CD4-positive, alpha-beta memory T cell (primary cell): ENCODE results near the gene IRAK1. TPM values are rescaled to one million over a fixed set of nuclear protein-coding genes. Genes with fewer than 3 reads are reported as not detected.
"Not testable (repeated sequence)": the region's sequence is repeated elsewhere in the genome, so short reads cannot be mapped to it uniquely, and the experiment has no call there.

Source experiments
- CTCF ChIA-PET: fragments of 350-600 bp; sonication (Branson Sonifier 250); formaldehyde crosslinking; loops from one replicate; lab custom pipeline; 2021; ENCODE audit warnings: inconsistent platforms; ENCODE audit not compliant: partially characterized antibody; lab: Charles Lee
- POLR2A ChIA-PET: fragments of 350-600 bp; sonication (Branson Sonifier 250); formaldehyde crosslinking; loops from one replicate; lab custom pipeline; 2021; ENCODE audit not compliant: partially characterized antibody; lab: Charles Lee
- DNase-seq, 5 donors: peaks; one replicate each; pipeline versions ENCODE4 v3.0.0 to v3.0.0-alpha.2; 2020 to 2022; ENCODE audit warnings: mixed read lengths in 1 of 5
- H3K27ac ChIP-seq: one replicate; pipeline ENCODE4 v1.7.0; 2013; ENCODE audit warnings: low read depth, low read length
- H3K27me3 ChIP-seq: 2 replicates; pipeline ENCODE4 v1.7.0; 2013; ENCODE audit warnings: mild to moderate bottlenecking, low read length, moderate library complexity; ENCODE audit not compliant: insufficient read depth
- H3K36me3 ChIP-seq: 2 replicates; pipeline ENCODE4 v1.7.0; 2013; ENCODE audit warnings: mild to moderate bottlenecking, low read length, moderate library complexity; ENCODE audit not compliant: insufficient read depth
- H3K4me1 ChIP-seq: 2 replicates; pipeline ENCODE4 v1.7.0; 2013; ENCODE audit warnings: mild to moderate bottlenecking, low read length, moderate library complexity; ENCODE audit not compliant: insufficient read depth
- H3K4me3 ChIP-seq, 2 donors: one replicate each; pipeline ENCODE4 v1.7.0; 2013; ENCODE audit warnings: low read length in 2 of 2, mild to moderate bottlenecking in 1 of 2
- H3K9me3 ChIP-seq, 2 donors: one replicate each; pipeline ENCODE4 v1.7.0; 2013; ENCODE audit warnings: low read length in 2 of 2, control low read depth in 1 of 2; ENCODE audit not compliant: control insufficient read depth in 1 of 2
- H3K27ac Mint-ChIP-seq, 7 donors: one replicate each; pipeline ENCODE4 v1.8.0; 2020 to 2021; ENCODE audit warnings: mixed read lengths in 7 of 7, mild to moderate bottlenecking in 6 of 7, inconsistent platforms in 3 of 7, moderate library complexity in 3 of 7
- H3K27me3 Mint-ChIP-seq, 2 donors: one replicate each; pipeline ENCODE4 v1.8.0; 2020 to 2021; ENCODE audit warnings: mixed read lengths in 2 of 2
- H3K36me3 Mint-ChIP-seq, 2 donors: one replicate each; pipeline ENCODE4 v1.8.0; 2020 to 2021; ENCODE audit warnings: mixed read lengths in 2 of 2, inconsistent platforms in 1 of 2, mild to moderate bottlenecking in 1 of 2
- H3K4me1 Mint-ChIP-seq, 4 donors: one replicate each; pipeline ENCODE4 v1.8.0; 2020 to 2021; ENCODE audit warnings: mixed read lengths in 4 of 4, mild to moderate bottlenecking in 1 of 4
- H3K4me3 Mint-ChIP-seq, 8 donors: one replicate each; pipeline ENCODE4 v1.8.0; 2020 to 2021; ENCODE audit warnings: mixed read lengths in 8 of 8, mild to moderate bottlenecking in 7 of 8, moderate library complexity in 6 of 8, inconsistent platforms in 3 of 8
- H3K9me3 Mint-ChIP-seq, 8 donors: one replicate each; pipeline ENCODE4 v1.8.0; 2020 to 2021; ENCODE audit warnings: mixed read lengths in 8 of 8, mild to moderate bottlenecking in 5 of 8, inconsistent platforms in 3 of 8, moderate library complexity in 1 of 8
- intact Hi-C: fragments of 100-400 bp; cut with micrococcal nuclease; formaldehyde crosslinking; loops from one replicate; pipeline ENCODE4 v1.15.1; 2023
- polyA plus RNA-seq, 2 donors: library from polyadenylated mRNA; unstranded; fragments of 300-500 nt; fragmentation: Illumina TruSeq; gene quantifications; one replicate each; pipeline ENCODE4 v1.2.3, GENCODE V29; 2021
- total RNA-seq, 2 experiments: library from RNA; stranded (reverse); gene quantifications; one replicate each; pipeline ENCODE4 v1.2.3, GENCODE V29; 2021

Gene IRAK1
- total and polyA plus RNA-seq, 4 experiments from 2014 or later, result 38.1 to 74.5 (median 65.7) TPM

DNA sequence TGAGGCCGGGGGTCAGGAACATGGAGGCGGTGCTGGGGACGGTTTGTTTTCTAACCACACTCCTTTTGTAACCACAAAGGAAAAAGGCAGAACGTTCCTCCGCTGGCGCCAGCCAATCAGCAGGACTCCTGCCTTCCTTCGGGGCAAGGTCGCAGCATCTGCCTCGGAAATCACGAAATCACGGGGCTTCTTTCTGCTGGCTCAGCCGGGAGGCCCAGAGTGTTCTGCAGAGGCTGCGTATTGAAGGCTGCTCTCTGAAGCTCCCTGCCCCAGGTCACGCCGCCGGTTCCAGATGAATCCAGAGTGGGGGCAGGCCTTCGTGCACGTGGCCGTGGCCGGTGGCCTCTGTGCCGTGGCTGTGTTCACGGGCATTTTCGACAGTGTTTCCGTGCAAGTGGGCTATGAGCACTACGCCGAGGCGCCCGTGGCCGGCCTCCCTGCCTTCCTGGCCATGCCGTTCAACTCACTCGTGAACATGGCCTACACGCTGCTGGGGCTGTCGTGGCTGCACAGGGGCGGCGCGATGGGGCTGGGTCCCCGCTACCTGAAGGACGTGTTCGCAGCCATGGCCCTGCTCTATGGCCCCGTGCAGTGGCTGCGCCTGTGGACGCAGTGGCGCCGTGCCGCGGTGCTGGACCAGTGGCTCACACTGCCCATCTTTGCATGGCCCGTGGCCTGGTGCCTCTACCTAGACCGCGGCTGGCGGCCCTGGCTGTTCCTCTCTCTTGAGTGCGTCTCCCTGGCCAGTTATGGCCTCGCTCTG is 37.8 kb downstream of the IRAK1 start:
- H3K27ac ChIP-seq, result peak overlapping the region; percentile 52
- peak overlapping the region in 1 of 2 donors; percentile 19 for H3K4me3 ChIP-seq
- no peaks in the 10 kb centered on the region for H3K27me3 ChIP-seq
- H3K4me1 ChIP-seq, result peaks cover 56% of the 10 kb centered on the region
- intact Hi-C loops, result loop anchor here (1.0 to 5.0 kb wide), 2 partner anchors 10 to 115 kb away; partner anchors contain the start of genes MECP2 and TMEM187
- H3K9me3 Mint-ChIP-seq, result no peaks in the 10 kb centered on the region
- ChIA-PET CTCF (interaction anchor here (0.6 to 1.1 kb wide), 4 partner anchors 11 to 34 kb away, joined by 3 to 6 read pairs (median 3); partner anchors contain the start of gene HCFC1), POLR2A (interaction anchor here (0.9 to 5.8 kb wide), 12 partner anchors 8 to 566 kb away, joined by 3 to 129 read pairs (median 4); partner anchors contain the start of genes ARHGAP4, HCFC1, IKBKG and IRAK1)
- peaks cover 22 to 67% (median 40%) of the 10 kb centered on the region in 4 donors for H3K4me1 Mint-ChIP-seq
- H3K36me3 ChIP-seq, result no peaks in the 10 kb centered on the region
- H3K4me3 Mint-ChIP-seq, result peak overlapping the region; percentile 59 to 86 (median 74)
- peak overlapping the region; percentile 90 to 97 (median 94) for H3K27ac Mint-ChIP-seq
- DNase-seq, result peak; percentile 64 to 72 (median 68)
- no peaks in the 10 kb centered on the region for H3K9me3 ChIP-seq
- H3K36me3 Mint-ChIP-seq, result no peaks in the 10 kb centered on the region
- H3K27me3 Mint-ChIP-seq, result no peaks in the 10 kb centered on the region

DNA sequence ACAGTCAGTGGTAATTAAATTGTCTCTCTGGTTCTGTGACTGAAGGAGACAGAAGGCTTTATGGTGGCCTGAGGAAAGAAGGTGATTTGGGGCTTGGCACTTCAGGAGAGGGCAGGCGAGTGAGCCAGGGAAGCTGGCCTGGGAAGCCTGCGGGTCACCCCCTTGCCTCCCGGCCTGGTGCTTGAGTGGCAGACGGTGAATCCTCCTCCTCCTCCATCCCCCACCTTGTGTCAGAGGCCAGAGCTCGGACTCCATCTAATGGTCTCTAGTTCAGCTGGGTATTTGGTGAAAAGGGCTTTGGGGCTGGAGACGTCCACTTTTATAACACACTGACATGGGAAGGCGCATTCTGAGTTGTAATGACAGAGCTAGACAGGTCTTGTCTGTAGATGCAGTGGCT is 38.5 kb downstream of the IRAK1 start:
- Mint-ChIP-seq H3K4me3 (peak overlapping the region; percentile 59 to 86 (median 74)), H3K27ac (peak overlapping the region; percentile 89 to 97 (median 94)), H3K27me3 (no peaks in the 10 kb centered on the region), H3K4me1 (peaks cover 22 to 63% (median 40%) of the 10 kb centered on the region in 4 donors), H3K36me3 (no peaks in the 10 kb centered on the region), H3K9me3 (no peaks in the 10 kb centered on the region)
- Histone ChIP-seq H3K27ac (peak overlapping the region; percentile 52), H3K36me3 (no peaks in the 10 kb centered on the region), H3K27me3 (no peaks in the 10 kb centered on the region), H3K4me3 (no peak overlapping the region), H3K4me1 (peaks cover 49% of the 10 kb centered on the region), H3K9me3 (no peaks in the 10 kb centered on the region)
- no peak for DNase-seq
- POLR2A ChIA-PET, result interaction anchor here (1.0 to 5.8 kb wide), 13 partner anchors 9 to 566 kb away, joined by 3 to 129 read pairs (median 5); partner anchors contain the start of genes ARHGAP4, HCFC1, IKBKG and IRAK1
- CTCF ChIA-PET, result interaction anchor here (0.6 to 1.5 kb wide), 5 partner anchors 10 to 392 kb away, joined by 3 to 6 read pairs (median 3); partner anchors contain the start of gene HCFC1
- intact Hi-C loops, result loop anchor here (1.0 to 5.0 kb wide), 2 partner anchors 9 to 116 kb away; partner anchors contain the start of genes MECP2 and TMEM187

DNA sequence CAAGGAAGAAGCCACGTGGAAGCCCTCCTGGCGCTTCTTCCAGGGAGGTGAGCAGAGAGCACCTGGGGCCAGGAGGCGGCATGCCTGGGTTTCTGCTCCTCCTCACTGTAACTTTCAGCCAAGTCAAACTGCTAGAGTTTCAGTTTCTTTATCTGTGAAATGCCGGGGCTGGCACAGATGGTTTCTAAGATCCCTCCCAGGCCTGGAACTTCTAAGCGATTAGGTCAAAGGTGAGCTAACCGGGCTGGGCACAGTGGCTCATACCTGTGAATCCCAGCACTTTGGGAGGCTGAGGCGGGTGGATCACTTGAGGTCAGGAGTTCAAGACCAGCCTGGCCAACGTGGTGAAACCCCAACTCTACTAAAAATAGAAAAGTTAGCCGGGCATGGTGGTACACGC is 39.3 kb downstream of the IRAK1 start:
- not testable (repeated sequence) for H3K27me3 ChIP-seq, H3K36me3 Mint-ChIP-seq, H3K36me3 ChIP-seq, H3K27me3 Mint-ChIP-seq, H3K9me3 ChIP-seq, H3K4me3 ChIP-seq, H3K9me3 Mint-ChIP-seq
- H3K4me3 Mint-ChIP-seq, result peak overlapping the region; percentile 64 to 87 (median 78)
- CTCF ChIA-PET, result interaction anchor here (1.1 to 1.5 kb wide), 3 partner anchors 12 to 392 kb away, joined by 3 to 5 read pairs (median 3); no protein-coding TSS in a partner anchor
- DNase-seq, result peak in 1 of 5 donors; percentile 56
- intact Hi-C loops, result loop anchor here (5.0 kb wide), 1 partner anchor 117 kb away; the partner anchor contains the start of gene MECP2
- peak overlapping the region; percentile 52 for H3K27ac ChIP-seq
- H3K4me1 ChIP-seq, result peaks cover 47% of the 10 kb centered on the region
- peaks cover 25 to 62% (median 42%) of the 10 kb centered on the region in 4 donors for H3K4me1 Mint-ChIP-seq
- peak overlapping the region; percentile 93 to 97 (median 94) for H3K27ac Mint-ChIP-seq
- POLR2A ChIA-PET, result interaction anchor here (1.0 to 5.8 kb wide), 10 partner anchors 8 to 567 kb away, joined by 3 to 129 read pairs (median 6); partner anchors contain the start of genes ARHGAP4, HCFC1, IKBKG and IRAK1

DNA sequence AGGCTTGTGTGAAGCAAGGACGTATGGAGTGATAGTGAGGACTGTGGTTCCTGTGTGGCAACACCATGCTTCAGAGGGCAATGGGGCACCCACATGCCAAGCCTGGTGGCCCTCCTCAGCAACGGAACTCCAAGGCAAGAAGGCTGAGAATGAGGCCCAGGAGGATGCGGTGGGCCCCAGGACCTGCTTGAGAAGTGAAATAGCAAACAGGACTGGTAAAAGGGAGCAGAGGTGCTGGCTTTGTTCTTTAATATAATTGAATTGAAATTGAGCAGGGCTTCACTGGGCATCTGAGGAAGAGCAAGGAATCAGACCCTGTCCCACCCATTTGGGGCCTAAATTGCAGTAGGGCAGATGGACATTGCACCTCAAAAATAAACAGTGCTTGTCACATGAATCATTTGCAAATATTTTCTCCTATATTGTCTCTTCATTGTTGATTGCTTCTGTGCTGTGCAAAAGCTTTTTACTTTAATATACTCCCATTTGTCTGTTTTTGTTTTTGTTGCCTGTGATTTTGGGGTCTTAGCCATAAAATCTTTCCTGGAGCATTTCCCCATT is 44.9 kb downstream of the IRAK1 start:
- Histone ChIP-seq H3K36me3 (no peaks in the 10 kb centered on the region), H3K4me3 (peak overlapping the region in 1 of 2 donors; percentile 16), H3K4me1 (peaks cover 19% of the 10 kb centered on the region), H3K27me3 (no peaks in the 10 kb centered on the region), H3K9me3 (no peaks in the 10 kb centered on the region), H3K27ac (peak overlapping the region; percentile 99)
- peaks cover 0 to 8% of the 10 kb centered on the region in 2 donors for H3K36me3 Mint-ChIP-seq
- DNase-seq, result no peak
- peaks cover 0 to 3% (median 0%) of the 10 kb centered on the region in 8 donors for H3K9me3 Mint-ChIP-seq
- peaks cover 0 to 1% of the 10 kb centered on the region in 2 donors for H3K27me3 Mint-ChIP-seq
- POLR2A ChIA-PET, result interaction anchor here (1.1 to 10.3 kb wide), 4 partner anchors 11 to 50 kb away, joined by 5 to 176 read pairs (median 64); partner anchors contain the start of genes ARHGAP4 and IRAK1
- peak overlapping the region; percentile 36 to 87 (median 68) for H3K4me3 Mint-ChIP-seq
- CTCF ChIA-PET, result no interaction called here
- H3K27ac Mint-ChIP-seq, result peak overlapping the region; percentile 48 to 97 (median 89)
- intact Hi-C loops, result loop anchor here (5.0 to 10.0 kb wide), 2 partner anchors 37 to 400 kb away; partner anchors contain the start of genes EMD and FLNA
- H3K4me1 Mint-ChIP-seq, result peaks cover 11 to 32% (median 23%) of the 10 kb centered on the region in 4 donors

DNA sequence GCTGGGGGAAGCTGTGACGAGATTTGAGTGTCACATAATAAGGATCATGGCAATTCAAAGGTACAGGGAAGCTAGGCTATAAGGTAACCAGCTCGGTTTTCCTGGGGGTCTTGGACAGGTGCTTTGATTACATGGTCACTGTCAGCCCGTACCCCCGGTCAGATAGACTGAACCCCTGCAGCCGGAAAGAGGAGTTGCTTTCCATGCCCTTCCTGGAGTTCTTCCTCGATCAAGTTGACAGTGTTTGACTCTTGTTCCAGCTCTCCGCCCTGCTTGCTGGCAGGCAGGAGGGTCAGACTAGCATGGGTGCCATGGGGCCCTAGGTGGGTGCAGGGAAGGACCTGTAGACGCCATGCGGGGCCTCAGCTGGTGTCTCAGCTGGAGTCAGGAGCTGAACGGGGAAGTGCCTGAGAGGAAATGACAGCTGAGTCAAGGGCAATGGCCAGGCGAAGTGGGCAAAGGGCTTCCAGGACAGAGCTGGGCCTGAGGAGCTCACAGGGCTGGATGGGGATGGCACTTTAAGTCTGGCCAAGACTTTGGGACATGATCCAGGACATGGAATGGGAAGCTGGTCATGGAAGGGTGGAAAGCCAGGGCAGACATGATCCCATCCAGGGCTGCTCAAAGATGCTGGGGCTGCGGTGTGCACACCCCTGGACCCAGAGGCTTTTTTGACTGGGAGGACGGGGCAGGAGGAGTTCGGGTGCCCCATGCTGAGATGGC is 45.5 kb downstream of the IRAK1 start:
- no peaks in the 10 kb centered on the region for H3K27me3 ChIP-seq
- CTCF ChIA-PET, result interaction anchor here (0.9 to 1.0 kb wide), 2 partner anchors 46 to 77 kb away, joined by 3 read pairs; no protein-coding TSS in a partner anchor
- no peaks in the 10 kb centered on the region for H3K9me3 ChIP-seq
- Mint-ChIP-seq H3K4me1 (peaks cover 11 to 32% (median 25%) of the 10 kb centered on the region in 4 donors), H3K27ac (peak overlapping the region; percentile 72 to 97 (median 93)), H3K9me3 (peaks cover 0 to 3% (median 0%) of the 10 kb centered on the region in 8 donors), H3K36me3 (peaks cover 0 to 11% of the 10 kb centered on the region in 2 donors), H3K4me3 (peak overlapping the region; percentile 61 to 92 (median 83)), H3K27me3 (peaks cover 0 to 1% of the 10 kb centered on the region in 2 donors)
- no peak for DNase-seq
- intact Hi-C loops, result loop anchor here (5.0 to 10.0 kb wide), 2 partner anchors 38 to 401 kb away; partner anchors contain the start of genes EMD and FLNA
- POLR2A ChIA-PET, result interaction anchor here (1.1 to 10.3 kb wide), 7 partner anchors 6 to 424 kb away, joined by 3 to 176 read pairs (median 61); partner anchors contain the start of genes ARHGAP4, IRAK1 and RPL10
- peak overlapping the region; percentile 99 for H3K27ac ChIP-seq
- H3K4me1 ChIP-seq, result peaks cover 19% of the 10 kb centered on the region
- no peaks in the 10 kb centered on the region for H3K36me3 ChIP-seq
- peak overlapping the region in 1 of 2 donors; percentile 16 for H3K4me3 ChIP-seq
